ENCODE measurements around the gene BDP1.
"Not testable (repeated sequence)": the region's sequence is repeated elsewhere in the genome, so short reads cannot be mapped to it uniquely, and the experiment has no call there.

GRCh38 chr5:71550885-71551284 is 95.4 kb downstream of the BDP1 start:
- TF ChIP-seq, protein P1, sequence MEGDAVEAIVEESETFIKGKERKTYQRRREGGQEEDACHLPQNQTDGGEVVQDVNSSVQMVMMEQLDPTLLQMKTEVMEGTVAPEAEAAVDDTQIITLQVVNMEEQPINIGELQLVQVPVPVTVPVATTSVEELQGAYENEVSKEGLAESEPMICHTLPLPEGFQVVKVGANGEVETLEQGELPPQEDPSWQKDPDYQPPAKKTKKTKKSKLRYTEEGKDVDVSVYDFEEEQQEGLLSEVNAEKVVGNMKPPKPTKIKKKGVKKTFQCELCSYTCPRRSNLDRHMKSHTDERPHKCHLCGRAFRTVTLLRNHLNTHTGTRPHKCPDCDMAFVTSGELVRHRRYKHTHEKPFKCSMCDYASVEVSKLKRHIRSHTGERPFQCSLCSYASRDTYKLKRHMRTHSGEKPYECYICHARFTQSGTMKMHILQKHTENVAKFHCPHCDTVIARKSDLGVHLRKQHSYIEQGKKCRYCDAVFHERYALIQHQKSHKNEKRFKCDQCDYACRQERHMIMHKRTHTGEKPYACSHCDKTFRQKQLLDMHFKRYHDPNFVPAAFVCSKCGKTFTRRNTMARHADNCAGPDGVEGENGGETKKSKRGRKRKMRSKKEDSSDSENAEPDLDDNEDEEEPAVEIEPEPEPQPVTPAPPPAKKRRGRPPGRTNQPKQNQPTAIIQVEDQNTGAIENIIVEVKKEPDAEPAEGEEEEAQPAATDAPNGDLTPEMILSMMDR (conservative IDR thresholded peaks at IDR 0.05): not testable (repeated sequence)
- not testable (repeated sequence) for TF ChIP-seq ZFX (IDR thresholded peaks at IDR 0.05)

Measured in C4-2B (cell line).